Measurements from ENCODE around the gene AGBL1. TPM values are rescaled to one million over a fixed set of nuclear protein-coding genes. Genes with fewer than 3 reads are reported as not detected.

AGBL1 gene
- total and polyA plus RNA-seq, 2 donors (not counting 1 experiment from before 2014, with no cell fraction given), result not detected

GRCh38 chr15:86080302-86080701 is 631 bp downstream of the AGBL1 start:
- CTCF ChIA-PET, result no interaction called here
- H3K9me3 Mint-ChIP-seq (ENCODE audit: insufficient read depth), result no peaks in the 10 kb centered on the region
- no peaks in the 10 kb centered on the region for H4K20me1 ChIP-seq (ENCODE audit: control insufficient read depth, insufficient read depth, low read length, poor library complexity, severe bottlenecking)
- no peak overlapping the region for H3K4me2 ChIP-seq (replicated peaks; ENCODE audit: low read depth, low read length, poor library complexity, severe bottlenecking)
- H3K27ac ChIP-seq (ENCODE audit: low read length in 2 of 2), result no peak overlapping the region
- H3K9ac ChIP-seq (ENCODE audit: low read length), result no peak overlapping the region
- H3K4me3 Mint-ChIP-seq, result no peak overlapping the region
- POLR2A ChIA-PET, result no interaction called here
- no peaks in the 10 kb centered on the region for H3K27me3 ChIP-seq (replicated peaks in 1 of 4; ENCODE audit: control extremely low read depth in 1 of 4, control insufficient read depth in 3 of 4, insufficient read depth in 4 of 4, low read length in 3 of 4)
- peaks cover 9% of the 10 kb centered on the region for H3K27me3 Mint-ChIP-seq
- no peaks in the 10 kb centered on the region for H3K36me3 ChIP-seq (replicated peaks in 1 of 2; ENCODE audit: control extremely low read depth in 1 of 2, control insufficient read depth in 1 of 2, extremely low read depth in 1 of 2, insufficient read depth in 2 of 2, low read length in 1 of 2)
- intact Hi-C loops (cut with micrococcal nuclease), result no loop called here
- TF ChIP-seq CTCF (IDR thresholded peaks at IDR 0.05), result no peak
- no peak for TF ChIP-seq EZH2 (IDR thresholded peaks at IDR 0.05; ENCODE audit: borderline replicate concordance, insufficient read depth, low read depth, low read length, poor library complexity, severe bottlenecking)
- H3K27ac Mint-ChIP-seq, result no peak overlapping the region
- no peak for DNase-seq
- no CpG with 5 or more reads among the region's 1 CpG for WGBS (ENCODE audit: insufficient coverage)
- no peak overlapping the region for H3K4me3 ChIP-seq (ENCODE audit: control extremely low read depth in 1 of 5, extremely low read depth in 1 of 5, insufficient read depth in 1 of 5, low read depth in 2 of 5, low read length in 4 of 5)
- H3K4me1 Mint-ChIP-seq, result no peaks in the 10 kb centered on the region
- H3K79me2 ChIP-seq (ENCODE audit: control insufficient read depth, insufficient read depth, low read length), result no peaks in the 10 kb centered on the region
- H3K9me3 ChIP-seq (ENCODE audit: control extremely low read depth in 1 of 3, control insufficient read depth in 2 of 3, insufficient read depth in 1 of 3, low read length in 2 of 3), result no peaks in the 10 kb centered on the region
- no peak overlapping the region for H2AFZ ChIP-seq (ENCODE audit: insufficient read depth, low read depth, low read length, poor library complexity, severe bottlenecking)
- ATAC-seq (ENCODE audit: low read depth), result no peak
- H3K4me1 ChIP-seq (ENCODE audit: control insufficient read depth in 2 of 2, insufficient read depth in 2 of 2, low read length in 2 of 2), result no peaks in the 10 kb centered on the region

- no peaks in the 10 kb centered on the region for H3K4me1 ChIP-seq (ENCODE audit: control insufficient read depth in 2 of 2, insufficient read depth in 2 of 2, low read length in 2 of 2)
- DNase-seq (no peak), ATAC-seq (ENCODE audit: low read depth) (no peak)
- no peak for TF ChIP-seq CTCF (IDR thresholded peaks at IDR 0.05)
- TF ChIP-seq EZH2 (IDR thresholded peaks at IDR 0.05; ENCODE audit: borderline replicate concordance, insufficient read depth, low read depth, low read length, poor library complexity, severe bottlenecking), result no peak
- intact Hi-C loops (cut with micrococcal nuclease), result no loop called here
- Mint-ChIP-seq H3K27me3 (peaks cover 3% of the 10 kb centered on the region), H3K27ac (no peak overlapping the region), H3K9me3 (ENCODE audit: insufficient read depth) (no peaks in the 10 kb centered on the region), H3K4me3 (no peak overlapping the region), H3K4me1 (no peaks in the 10 kb centered on the region)
- H3K27ac ChIP-seq (ENCODE audit: low read length in 2 of 2), result no peak overlapping the region
- no peaks in the 10 kb centered on the region for H3K27me3 ChIP-seq (replicated peaks in 1 of 4; ENCODE audit: control extremely low read depth in 1 of 4, control insufficient read depth in 3 of 4, insufficient read depth in 4 of 4, low read length in 3 of 4)
- no peak overlapping the region for H3K9ac ChIP-seq (ENCODE audit: low read length)
- no peak overlapping the region for H3K4me2 ChIP-seq (replicated peaks; ENCODE audit: low read depth, low read length, poor library complexity, severe bottlenecking)
- no peak overlapping the region for H2AFZ ChIP-seq (ENCODE audit: insufficient read depth, low read depth, low read length, poor library complexity, severe bottlenecking)
- ChIA-PET CTCF (no interaction called here), POLR2A (no interaction called here)
- H3K4me3 ChIP-seq (ENCODE audit: control extremely low read depth in 1 of 5, extremely low read depth in 1 of 5, insufficient read depth in 1 of 5, low read depth in 2 of 5, low read length in 4 of 5), result no peak overlapping the region
- 17% methylated on average over 7 of the region's 13 CpGs for WGBS (ENCODE audit: insufficient coverage)
- H3K79me2 ChIP-seq (ENCODE audit: control insufficient read depth, insufficient read depth, low read length), result no peaks in the 10 kb centered on the region
- no peaks in the 10 kb centered on the region for H3K36me3 ChIP-seq (replicated peaks in 1 of 2; ENCODE audit: control extremely low read depth in 1 of 2, control insufficient read depth in 1 of 2, extremely low read depth in 1 of 2, insufficient read depth in 2 of 2, low read length in 1 of 2)
- H3K9me3 ChIP-seq (ENCODE audit: control extremely low read depth in 1 of 3, control insufficient read depth in 2 of 3, insufficient read depth in 1 of 3, low read length in 2 of 3), result no peaks in the 10 kb centered on the region
- no peaks in the 10 kb centered on the region for H4K20me1 ChIP-seq (ENCODE audit: control insufficient read depth, insufficient read depth, low read length, poor library complexity, severe bottlenecking)
Measured at GRCh38 chr15:86082619-86083380, 3.1 kb downstream of the AGBL1 start.

Data from B cell (primary cell).